ENCODE measurements around the gene CIAO2A.
"Not testable (repeated sequence)": the region's sequence is repeated elsewhere in the genome, so short reads cannot be mapped to it uniquely, and the experiment has no call there.

The CIAO2A gene

GRCh38 chr15:64070965-64071851 lies 22.4 kb downstream of the CIAO2A start:
- Mint-ChIP-seq H3K27me3 (no peaks in the 10 kb centered on the region), H3K4me3 (no peak overlapping the region), H3K36me3 (peaks cover 6 to 22% of the 10 kb centered on the region in 2 donors), H3K27ac (peak overlapping the region; percentile 37), H3K9me3 (no peaks in the 10 kb centered on the region), H3K4me1 (peaks cover 23 to 26% of the 10 kb centered on the region in 2 donors)
- no peak for DNase-seq
- ATAC-seq (replicated peaks): no peak

- Mint-ChIP-seq H3K9me3 (no peaks in the 10 kb centered on the region), H3K27ac (no peak overlapping the region), H3K27me3 (no peaks in the 10 kb centered on the region), H3K36me3 (peaks cover 6 to 18% of the 10 kb centered on the region in 2 donors), H3K4me3 (no peak overlapping the region), H3K4me1 (peaks cover 21 to 26% of the 10 kb centered on the region in 2 donors)
- no peak for DNase-seq
- no peak for ATAC-seq (replicated peaks)
Measured at GRCh38 chr15:64070106-64070505, 23.5 kb downstream of the CIAO2A start.

GRCh38 chr15:64068133-64068532 lies 25.5 kb downstream of the CIAO2A start:
- H3K27me3 Mint-ChIP-seq: no peaks in the 10 kb centered on the region
- no peak for ATAC-seq (replicated peaks)
- peaks cover 6 to 11% of the 10 kb centered on the region in 2 donors for H3K36me3 Mint-ChIP-seq
- no peak overlapping the region for H3K27ac Mint-ChIP-seq
- peaks cover 19 to 26% of the 10 kb centered on the region in 2 donors for H3K4me1 Mint-ChIP-seq
- H3K4me3 Mint-ChIP-seq: no peak overlapping the region
- DNase-seq: no peak
- H3K9me3 Mint-ChIP-seq: no peaks in the 10 kb centered on the region

- H3K9me3 Mint-ChIP-seq: no peaks in the 10 kb centered on the region
- no peaks in the 10 kb centered on the region for H3K27me3 Mint-ChIP-seq
- H3K4me3 Mint-ChIP-seq: no peak overlapping the region
- H3K36me3 Mint-ChIP-seq: peaks cover 6 to 11% of the 10 kb centered on the region in 2 donors
- H3K4me1 Mint-ChIP-seq: peaks cover 19 to 26% of the 10 kb centered on the region in 2 donors
- H3K27ac Mint-ChIP-seq: no peak overlapping the region
- DNase-seq (peak; percentile 53), ATAC-seq (replicated peaks) (peak; percentile 83 to 84)
Measured at GRCh38 chr15:64067564-64068030, 26.0 kb downstream of the CIAO2A start.

- peaks cover 19 to 26% of the 10 kb centered on the region in 2 donors for H3K4me1 Mint-ChIP-seq
- no peaks in the 10 kb centered on the region for H3K9me3 Mint-ChIP-seq
- peaks cover under 1 to 3% of the 10 kb centered on the region in 2 donors for H3K36me3 Mint-ChIP-seq
- ATAC-seq (replicated peaks) (no peak), DNase-seq (no peak)
- no peaks in the 10 kb centered on the region for H3K27me3 Mint-ChIP-seq
- H3K27ac Mint-ChIP-seq: no peak overlapping the region
- H3K4me3 Mint-ChIP-seq: no peak overlapping the region
Measured at GRCh38 chr15:64066451-64066850, 27.2 kb downstream of the CIAO2A start.

GRCh38 chr15:64060716-64061115 lies 32.9 kb downstream of the CIAO2A start:
- Mint-ChIP-seq H3K9me3 (no peaks in the 10 kb centered on the region), H3K27ac (no peak overlapping the region), H3K36me3 (peaks cover 0 to 5% of the 10 kb centered on the region in 2 donors), H3K4me1 (no peaks in the 10 kb centered on the region), H3K27me3 (no peaks in the 10 kb centered on the region), H3K4me3 (no peak overlapping the region)
- no peak for ATAC-seq (replicated peaks)
- no peak for DNase-seq

- H3K4me3 Mint-ChIP-seq; H3K4me1 Mint-ChIP-seq; DNase-seq; H3K27ac Mint-ChIP-seq; H3K36me3 Mint-ChIP-seq; H3K9me3 Mint-ChIP-seq; H3K27me3 Mint-ChIP-seq; ATAC-seq (replicated peaks): not testable (repeated sequence)
Measured at GRCh38 chr15:64059104-64059503, 34.5 kb downstream of the CIAO2A start.

- Mint-ChIP-seq H3K27me3 (no peaks in the 10 kb centered on the region), H3K4me1 (no peaks in the 10 kb centered on the region), H3K9me3 (no peaks in the 10 kb centered on the region), H3K27ac (no peak overlapping the region), H3K36me3 (peaks cover 0 to 5% of the 10 kb centered on the region in 2 donors), H3K4me3 (no peak overlapping the region)
- DNase-seq: no peak
- no peak for ATAC-seq (replicated peaks)
Measured at GRCh38 chr15:64058279-64058678, 35.4 kb downstream of the CIAO2A start.

GRCh38 chr15:64053674-64054073 lies 40.0 kb downstream of the CIAO2A start:
- H3K27me3 Mint-ChIP-seq; H3K4me3 Mint-ChIP-seq; ATAC-seq (replicated peaks); H3K36me3 Mint-ChIP-seq; DNase-seq; H3K9me3 Mint-ChIP-seq; H3K27ac Mint-ChIP-seq: not testable (repeated sequence)
- peaks cover 12% of the 10 kb centered on the region in 2 donors for H3K4me1 Mint-ChIP-seq

GRCh38 chr15:64052925-64053491 lies 40.6 kb downstream of the CIAO2A start:
- Mint-ChIP-seq H3K4me3 (no peak overlapping the region), H3K4me1 (peaks cover 17 to 19% of the 10 kb centered on the region in 2 donors), H3K9me3 (no peaks in the 10 kb centered on the region), H3K27me3 (no peaks in the 10 kb centered on the region), H3K27ac (no peak overlapping the region), H3K36me3 (no peaks in the 10 kb centered on the region)
- no peak for DNase-seq
- ATAC-seq (replicated peaks): no peak

- H3K9me3 Mint-ChIP-seq: no peaks in the 10 kb centered on the region
- no peak overlapping the region for H3K4me3 Mint-ChIP-seq
- H3K36me3 Mint-ChIP-seq: no peaks in the 10 kb centered on the region
- peaks cover 25 to 29% of the 10 kb centered on the region in 2 donors for H3K4me1 Mint-ChIP-seq
- no peaks in the 10 kb centered on the region for H3K27me3 Mint-ChIP-seq
- no peak for DNase-seq
- no peak for ATAC-seq (replicated peaks)
- H3K27ac Mint-ChIP-seq: no peak overlapping the region
Measured at GRCh38 chr15:64051407-64052259, 42.0 kb downstream of the CIAO2A start.

GRCh38 chr15:64051093-64051402 lies 42.6 kb downstream of the CIAO2A start:
- Mint-ChIP-seq H3K27me3 (no peaks in the 10 kb centered on the region), H3K4me1 (peaks cover 27 to 31% of the 10 kb centered on the region in 2 donors), H3K36me3 (no peaks in the 10 kb centered on the region), H3K4me3 (no peak overlapping the region), H3K27ac (no peak overlapping the region), H3K9me3 (no peaks in the 10 kb centered on the region)
- DNase-seq: no peak
- ATAC-seq (replicated peaks): no peak

GRCh38 chr15:64050281-64051092 lies 43.2 kb downstream of the CIAO2A start:
- Mint-ChIP-seq H3K27ac (no peak overlapping the region), H3K4me3 (no peak overlapping the region), H3K36me3 (no peaks in the 10 kb centered on the region), H3K9me3 (no peaks in the 10 kb centered on the region), H3K27me3 (no peaks in the 10 kb centered on the region), H3K4me1 (peaks cover 29 to 34% of the 10 kb centered on the region in 2 donors)
- DNase-seq: no peak
- ATAC-seq (replicated peaks): no peak

All from stimulated activated naive B cell treated with anti-CD40 and anti-IgM and Interleukin-4, amounts not matched to agents 10 μg/mL and 1 μg/mL and 100 μg/mL, for 72 hours (primary cell).